Measurements from ENCODE around the gene SYTL3. TPM values are rescaled to one million over a fixed set of nuclear protein-coding genes. Genes with fewer than 3 reads are reported as not detected.
A peak's percentile ranks its signal among the peaks of the same experiment; 100 is the strongest.

The SYTL3 gene
- total and polyA plus RNA-seq, 8 donors: 3.1 to 14.6 (median 5.3) TPM

DNA sequence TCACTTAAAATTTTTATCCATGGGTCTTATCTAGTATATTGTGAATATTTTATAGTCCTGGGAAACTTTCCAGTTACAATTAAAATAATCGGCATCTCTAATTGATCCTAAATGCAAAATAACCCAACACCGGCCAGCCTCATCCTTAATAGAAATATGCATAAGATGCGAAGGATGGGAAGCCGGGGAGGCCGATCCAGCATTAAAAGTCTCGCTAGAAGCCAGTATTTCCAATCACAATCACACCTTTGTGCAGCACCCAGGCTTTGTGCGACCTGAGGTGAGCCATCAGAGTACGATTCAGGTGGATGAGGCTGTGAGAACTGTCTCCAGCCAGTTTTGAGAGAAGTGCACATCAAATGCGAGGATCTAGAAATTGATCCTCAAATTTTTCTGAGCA, 104.0 kb downstream of the SYTL3 start:
- H3K27ac ChIP-seq: no peak overlapping the region
- intact Hi-C loops (cut with DNase I; ENCODE audit: low total_unique reads): no loop called here
- H3K36me3 ChIP-seq: peaks cover 0 to 31% (median 4%) of the 10 kb centered on the region in 4 donors
- no peaks in the 10 kb centered on the region for H3K9me3 ChIP-seq
- no peak for DNase-seq
- no peak overlapping the region for H3K4me3 ChIP-seq
- peaks cover 0 to 10% (median 7%) of the 10 kb centered on the region in 4 donors for H3K4me1 ChIP-seq
- WGBS, 5 donors: 86 to 96% (median 91%) methylated on average over 9 of the region's 9 CpGs
- no peaks in the 10 kb centered on the region for H3K27me3 ChIP-seq
- TF ChIP-seq EP300 (IDR thresholded peaks at IDR 0.05) (no peak), POLR2A (IDR thresholded peaks at IDR 0.05) (no peak), POLR2AphosphoS5 (IDR thresholded peaks at IDR 0.05) (no peak)
- TF ChIP-seq, protein P1, sequence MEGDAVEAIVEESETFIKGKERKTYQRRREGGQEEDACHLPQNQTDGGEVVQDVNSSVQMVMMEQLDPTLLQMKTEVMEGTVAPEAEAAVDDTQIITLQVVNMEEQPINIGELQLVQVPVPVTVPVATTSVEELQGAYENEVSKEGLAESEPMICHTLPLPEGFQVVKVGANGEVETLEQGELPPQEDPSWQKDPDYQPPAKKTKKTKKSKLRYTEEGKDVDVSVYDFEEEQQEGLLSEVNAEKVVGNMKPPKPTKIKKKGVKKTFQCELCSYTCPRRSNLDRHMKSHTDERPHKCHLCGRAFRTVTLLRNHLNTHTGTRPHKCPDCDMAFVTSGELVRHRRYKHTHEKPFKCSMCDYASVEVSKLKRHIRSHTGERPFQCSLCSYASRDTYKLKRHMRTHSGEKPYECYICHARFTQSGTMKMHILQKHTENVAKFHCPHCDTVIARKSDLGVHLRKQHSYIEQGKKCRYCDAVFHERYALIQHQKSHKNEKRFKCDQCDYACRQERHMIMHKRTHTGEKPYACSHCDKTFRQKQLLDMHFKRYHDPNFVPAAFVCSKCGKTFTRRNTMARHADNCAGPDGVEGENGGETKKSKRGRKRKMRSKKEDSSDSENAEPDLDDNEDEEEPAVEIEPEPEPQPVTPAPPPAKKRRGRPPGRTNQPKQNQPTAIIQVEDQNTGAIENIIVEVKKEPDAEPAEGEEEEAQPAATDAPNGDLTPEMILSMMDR (IDR thresholded peaks at IDR 0.05): no peak

DNA sequence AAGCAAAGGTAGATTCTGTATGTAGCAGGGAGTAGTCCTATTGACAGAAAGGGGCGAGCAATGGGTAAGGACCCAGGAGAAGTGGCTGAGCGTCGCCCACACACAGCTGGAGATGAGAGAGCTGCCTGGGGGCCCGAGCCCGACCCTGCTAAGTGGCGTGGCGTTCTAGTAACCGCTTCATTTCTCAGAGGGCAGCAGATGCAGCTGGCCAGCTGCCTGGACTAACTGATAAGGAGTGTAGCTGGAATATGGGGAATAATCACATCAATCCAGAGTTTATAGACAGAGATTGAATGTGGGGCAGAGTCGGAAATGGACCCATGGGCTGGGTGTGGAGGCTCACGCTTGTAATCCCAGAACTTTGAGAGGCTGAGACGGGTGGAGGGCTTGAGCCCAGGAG, 104.9 kb downstream of the SYTL3 start:
- DNase-seq: no peak

DNA sequence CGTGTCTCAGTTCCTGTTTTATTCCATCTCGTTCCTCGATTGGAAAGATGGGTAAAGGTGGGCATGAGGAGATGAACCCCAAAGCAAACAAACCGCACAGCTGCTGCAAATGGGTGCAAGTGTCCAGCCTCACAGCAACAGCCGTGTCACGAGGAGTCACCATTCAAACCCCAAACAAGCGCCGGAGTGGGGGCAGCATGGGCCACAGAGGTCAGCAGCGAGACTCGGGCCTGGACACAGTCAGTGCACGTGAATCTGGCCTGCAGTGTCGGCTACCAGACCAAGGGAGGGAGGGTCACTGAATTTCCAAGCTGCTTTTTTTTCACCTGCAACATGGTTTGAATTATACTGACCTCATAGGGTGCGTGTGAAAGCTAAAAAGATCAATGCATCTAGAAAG, 105.8 kb downstream of the SYTL3 start:
- peak in 1 of 2 donors; percentile 7 for DNase-seq
- no peak overlapping the region for H3K4me3 ChIP-seq
- H3K36me3 ChIP-seq: peaks cover 0 to 41% (median 4%) of the 10 kb centered on the region in 4 donors
- TF ChIP-seq POLR2A (IDR thresholded peaks at IDR 0.05) (no peak), POLR2AphosphoS5 (IDR thresholded peaks at IDR 0.05) (no peak), EP300 (IDR thresholded peaks at IDR 0.05) (no peak)
- TF ChIP-seq, protein P1 (IDR thresholded peaks at IDR 0.05): no peak
- H3K27me3 ChIP-seq: no peaks in the 10 kb centered on the region
- H3K4me1 ChIP-seq: peaks cover 0 to 10% (median 7%) of the 10 kb centered on the region in 4 donors
- H3K27ac ChIP-seq: no peak overlapping the region
- WGBS, 5 donors: 91 to 97% (median 94%) methylated on average over 13 of the region's 13 CpGs
- no peaks in the 10 kb centered on the region for H3K9me3 ChIP-seq
- intact Hi-C loops (cut with DNase I; ENCODE audit: low total_unique reads): no loop called here

More for the DNA sequence above, 104.9 kb downstream of the SYTL3 start:
- intact Hi-C loops (cut with DNase I; ENCODE audit: low total_unique reads): no loop called here
- 58 to 82% (median 73%) methylated on average over 11 of the region's 11 CpGs for WGBS, 5 donors
- Histone ChIP-seq H3K4me3 (no peak overlapping the region), H3K27me3 (no peaks in the 10 kb centered on the region), H3K9me3 (no peaks in the 10 kb centered on the region), H3K27ac (no peak overlapping the region), H3K36me3 (peaks cover 0 to 38% (median 4%) of the 10 kb centered on the region in 4 donors), H3K4me1 (peaks cover 0 to 10% (median 7%) of the 10 kb centered on the region in 4 donors)
- TF ChIP-seq POLR2A (IDR thresholded peaks at IDR 0.05): no peak
- TF ChIP-seq, protein P1 (IDR thresholded peaks at IDR 0.05): no peak
- no peak for TF ChIP-seq POLR2AphosphoS5 (IDR thresholded peaks at IDR 0.05)
- TF ChIP-seq EP300 (IDR thresholded peaks at IDR 0.05): no peak

DNA sequence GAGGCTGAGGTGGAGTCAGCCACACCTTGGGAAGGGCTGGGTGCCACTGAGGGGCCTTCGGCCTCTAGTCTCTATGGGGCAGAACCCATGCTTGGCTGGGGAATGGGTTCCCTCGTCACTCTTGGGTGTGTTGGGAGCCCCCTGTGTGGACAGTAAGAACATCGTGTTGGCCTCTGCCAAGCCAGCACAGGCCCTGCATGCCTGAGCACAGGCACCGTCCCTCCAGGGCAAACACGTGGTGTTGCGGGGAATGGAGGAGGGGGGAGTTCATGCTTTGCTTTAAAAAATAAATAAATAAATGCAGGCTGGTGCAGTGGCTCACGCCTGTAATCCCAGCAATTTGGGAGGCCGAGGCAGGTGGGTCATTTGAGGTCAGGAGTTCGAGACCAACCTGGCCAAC, 106.3 kb downstream of the SYTL3 start:
- intact Hi-C loops (cut with DNase I; ENCODE audit: low total_unique reads): no loop called here
- 88 to 97% (median 92%) methylated on average over 9 of the region's 9 CpGs for WGBS, 5 donors
- no peak overlapping the region for H3K4me3 ChIP-seq
- no peaks in the 10 kb centered on the region for H3K27me3 ChIP-seq
- no peaks in the 10 kb centered on the region for H3K9me3 ChIP-seq
- peaks cover 0 to 43% (median 4%) of the 10 kb centered on the region in 4 donors for H3K36me3 ChIP-seq
- no peak for TF ChIP-seq POLR2AphosphoS5 (IDR thresholded peaks at IDR 0.05)
- no peak for TF ChIP-seq POLR2A (IDR thresholded peaks at IDR 0.05)
- TF ChIP-seq, protein P1 (IDR thresholded peaks at IDR 0.05): no peak
- TF ChIP-seq EP300 (IDR thresholded peaks at IDR 0.05): no peak
- peak in 1 of 2 donors; percentile 15 for DNase-seq
- no peak overlapping the region for H3K27ac ChIP-seq
- H3K4me1 ChIP-seq: peaks cover 0 to 10% (median 7%) of the 10 kb centered on the region in 4 donors

Data from stomach (tissue), 9 donors.